WTC11 (cell line): ENCODE data around the gene WWOX. TPM values are rescaled to one million over a fixed set of nuclear protein-coding genes. Genes with fewer than 3 reads are reported as not detected.

Experiments
- ATAC-seq: fragments of 200-7000 bp; cut with Tn5 transposase; 2 replicates; pipeline ENCODE4 v1.10.0; 2021; ENCODE audit warnings: mild to moderate bottlenecking, moderate library complexity
- CTCF ChIA-PET: fragments of 300-600 bp; sonication (Branson Sonifier 250); formaldehyde crosslinking; loops from one replicate; lab custom pipeline; 2021; ENCODE audit warnings: antibody characterized with exemption; lab: Charles Lee
- POLR2A ChIA-PET: fragments of 350-600 bp; sonication (Branson Sonifier 250); formaldehyde crosslinking; loops from one replicate; lab custom pipeline; 2021; ENCODE audit warnings: antibody characterized with exemption; lab: Charles Lee
- DNase-seq: peaks from one replicate; pipeline ENCODE4 v3.0.0; 2021; ENCODE audit warnings: low spot score
- H3K27ac Mint-ChIP-seq: 2 replicates; pipeline ENCODE4 v1.8.0; 2021; ENCODE audit warnings: mixed read lengths
- H3K27me3 Mint-ChIP-seq: 2 replicates; pipeline ENCODE4 v1.8.0; 2021; ENCODE audit warnings: low read depth, mild to moderate bottlenecking, moderate library complexity, mixed read lengths
- H3K36me3 Mint-ChIP-seq: 2 replicates; pipeline ENCODE4 v1.8.0; 2021; ENCODE audit warnings: mixed read lengths
- H3K4me1 Mint-ChIP-seq: 2 replicates; pipeline ENCODE4 v1.8.0; 2022; ENCODE audit warnings: mixed read lengths
- H3K4me3 Mint-ChIP-seq: 2 replicates; pipeline ENCODE4 v1.8.0; 2021; ENCODE audit warnings: mild to moderate bottlenecking, moderate library complexity, mixed read lengths
- H3K9me3 Mint-ChIP-seq: 2 replicates; pipeline ENCODE4 v1.8.0; 2021; ENCODE audit warnings: mixed read lengths
- ELF4 ChIP-seq: sonication (generic); formaldehyde crosslinking; IDR thresholded peaks from 2 replicates; pipeline ENCODE4 v1.8.1; 2022; ENCODE audit warnings: low read depth, mild to moderate bottlenecking, moderate library complexity, missing genetic modification reagents
- ESRRA ChIP-seq: sonication (generic); formaldehyde crosslinking; IDR thresholded peaks from 2 replicates; pipeline ENCODE4 v1.8.1; 2022; ENCODE audit warnings: mild to moderate bottlenecking, missing genetic modification reagents, borderline replicate concordance
- FOXJ3 ChIP-seq: sonication (generic); formaldehyde crosslinking; IDR thresholded peaks from 2 replicates; pipeline ENCODE4 v1.9.0; 2021; ENCODE audit warnings: missing genetic modification reagents, mild to moderate bottlenecking, borderline replicate concordance
- IRF2 ChIP-seq: sonication (generic); formaldehyde crosslinking; IDR thresholded peaks from 2 replicates; pipeline ENCODE4 v1.8.0; 2022; ENCODE audit warnings: low read depth, missing genetic modification reagents, borderline replicate concordance
- MLX ChIP-seq: sonication (generic); formaldehyde crosslinking; IDR thresholded peaks from 2 replicates; pipeline ENCODE4 v1.8.1; 2023; ENCODE audit warnings: mild to moderate bottlenecking, missing genetic modification reagents, moderate library complexity
- PRDM15 ChIP-seq: sonication (generic); formaldehyde crosslinking; IDR thresholded peaks from 2 replicates; pipeline ENCODE4 v1.8.0; 2022; ENCODE audit warnings: missing genetic modification reagents
- RELA ChIP-seq: sonication (generic); formaldehyde crosslinking; IDR thresholded peaks from 2 replicates; pipeline ENCODE4 v1.8.1; 2022; ENCODE audit warnings: missing genetic modification reagents, mild to moderate bottlenecking, borderline replicate concordance
- ZNF281 ChIP-seq: sonication (generic); formaldehyde crosslinking; IDR thresholded peaks from 2 replicates; pipeline ENCODE4 v1.8.0; 2023; ENCODE audit warnings: mild to moderate bottlenecking, missing genetic modification reagents
- ZNF396 ChIP-seq: fragments of 250-450 bp; sonication (Bioruptor Pico); IDR thresholded peaks from 2 replicates; pipeline ENCODE4 v1.8.0; 2021; ENCODE audit warnings: mild to moderate bottlenecking, moderate library complexity, borderline replicate concordance
- ZNF425 ChIP-seq: fragments of 250-450 bp; sonication (Bioruptor Pico); conservative IDR thresholded peaks from 2 replicates; pipeline ENCODE4 v1.9.0; 2021; ENCODE audit warnings: mild to moderate bottlenecking
- ZNF512 ChIP-seq: sonication (generic); formaldehyde crosslinking; IDR thresholded peaks from 2 replicates; pipeline ENCODE4 v1.8.1; 2022; ENCODE audit warnings: missing genetic modification reagents, borderline replicate concordance
- total RNA-seq: library from RNA; stranded (reverse); gene quantifications from 3 replicates; pipeline ENCODE4 v1.2.3, GENCODE V29; 2021
- TF ChIP-seq, protein P1 (sequence below): sonication (generic); formaldehyde crosslinking; IDR thresholded peaks from 2 replicates; pipeline ENCODE4 v1.8.0; 2022; ENCODE audit warnings: mild to moderate bottlenecking, missing genetic modification reagents
- TF ChIP-seq, protein P2 (sequence below): sonication (generic); formaldehyde crosslinking; IDR thresholded peaks from 2 replicates; pipeline ENCODE4 v1.8.1; 2022; ENCODE audit warnings: low read depth, missing genetic modification reagents, borderline replicate concordance
- TF ChIP-seq, protein P3 (sequence below): sonication (generic); formaldehyde crosslinking; IDR thresholded peaks from 2 replicates; pipeline ENCODE4 v1.8.1; 2023; ENCODE audit warnings: mild to moderate bottlenecking, missing genetic modification reagents

WWOX gene
- total RNA-seq, 1 experiment from 2014 or later, result 15.7 TPM

DNA sequence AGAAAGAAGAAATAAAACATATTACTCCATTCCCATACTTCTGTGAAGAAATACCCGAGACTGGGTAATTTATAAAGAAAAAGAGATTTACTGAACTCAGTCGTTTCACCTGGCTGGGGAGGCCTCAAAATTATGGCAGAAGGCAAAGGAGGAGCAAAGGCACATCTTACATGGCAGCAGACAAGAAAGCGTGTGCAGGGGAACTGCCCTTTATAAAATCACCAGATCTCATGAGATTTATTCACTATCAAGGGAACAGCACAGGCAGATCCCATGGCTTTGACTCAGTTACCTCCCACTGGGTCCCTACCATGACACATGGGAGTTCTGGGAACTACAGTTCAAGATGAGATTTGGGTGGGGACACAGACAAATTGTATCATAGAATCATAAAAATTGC is 365.4 kb downstream of the WWOX start:
- POLR2A ChIA-PET, result no interaction called here
- DNase-seq, result no peak
- CTCF ChIA-PET, result no interaction called here
- TF ChIP-seq ZNF396 (CRISPR knock-in tag) (no peak), PRDM15 (CRISPR knock-in tag) (no peak), MLX (no peak), FOXJ3 (no peak), RELA (CRISPR knock-in tag) (no peak), ELF4 (CRISPR knock-in tag) (no peak)
- TF ChIP-seq, protein P1, sequence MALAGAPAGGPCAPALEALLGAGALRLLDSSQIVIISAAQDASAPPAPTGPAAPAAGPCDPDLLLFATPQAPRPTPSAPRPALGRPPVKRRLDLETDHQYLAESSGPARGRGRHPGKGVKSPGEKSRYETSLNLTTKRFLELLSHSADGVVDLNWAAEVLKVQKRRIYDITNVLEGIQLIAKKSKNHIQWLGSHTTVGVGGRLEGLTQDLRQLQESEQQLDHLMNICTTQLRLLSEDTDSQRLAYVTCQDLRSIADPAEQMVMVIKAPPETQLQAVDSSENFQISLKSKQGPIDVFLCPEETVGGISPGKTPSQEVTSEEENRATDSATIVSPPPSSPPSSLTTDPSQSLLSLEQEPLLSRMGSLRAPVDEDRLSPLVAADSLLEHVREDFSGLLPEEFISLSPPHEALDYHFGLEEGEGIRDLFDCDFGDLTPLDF (CRISPR knock-in tag), result no peak
- TF ChIP-seq, protein P2, sequence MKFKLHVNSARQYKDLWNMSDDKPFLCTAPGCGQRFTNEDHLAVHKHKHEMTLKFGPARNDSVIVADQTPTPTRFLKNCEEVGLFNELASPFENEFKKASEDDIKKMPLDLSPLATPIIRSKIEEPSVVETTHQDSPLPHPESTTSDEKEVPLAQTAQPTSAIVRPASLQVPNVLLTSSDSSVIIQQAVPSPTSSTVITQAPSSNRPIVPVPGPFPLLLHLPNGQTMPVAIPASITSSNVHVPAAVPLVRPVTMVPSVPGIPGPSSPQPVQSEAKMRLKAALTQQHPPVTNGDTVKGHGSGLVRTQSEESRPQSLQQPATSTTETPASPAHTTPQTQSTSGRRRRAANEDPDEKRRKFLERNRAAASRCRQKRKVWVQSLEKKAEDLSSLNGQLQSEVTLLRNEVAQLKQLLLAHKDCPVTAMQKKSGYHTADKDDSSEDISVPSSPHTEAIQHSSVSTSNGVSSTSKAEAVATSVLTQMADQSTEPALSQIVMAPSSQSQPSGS (CRISPR knock-in tag), result no peak
- Mint-ChIP-seq H3K27ac (no peak overlapping the region), H3K36me3 (peaks cover 8% of the 10 kb centered on the region), H3K9me3 (peaks cover 19% of the 10 kb centered on the region), H3K27me3 (no peaks in the 10 kb centered on the region), H3K4me1 (peaks cover 12% of the 10 kb centered on the region), H3K4me3 (no peak overlapping the region)
- ATAC-seq, result no peak

- Mint-ChIP-seq H3K27me3 (no peaks in the 10 kb centered on the region), H3K36me3 (peaks cover 8% of the 10 kb centered on the region), H3K9me3 (peaks cover 19% of the 10 kb centered on the region), H3K27ac (no peak overlapping the region), H3K4me1 (peaks cover 7% of the 10 kb centered on the region), H3K4me3 (no peak overlapping the region)
- ChIA-PET CTCF (no interaction called here), POLR2A (no interaction called here)
- TF ChIP-seq ZNF281 (CRISPR knock-in tag), result no peak
- no peak for TF ChIP-seq ZNF512 (CRISPR knock-in tag)
- no peak for TF ChIP-seq ESRRA (CRISPR knock-in tag)
- TF ChIP-seq, protein P2 (CRISPR knock-in tag), result no peak
- no peak for TF ChIP-seq ELF4 (CRISPR knock-in tag)
- TF ChIP-seq IRF2 (CRISPR knock-in tag), result no peak
- TF ChIP-seq, protein P3, sequence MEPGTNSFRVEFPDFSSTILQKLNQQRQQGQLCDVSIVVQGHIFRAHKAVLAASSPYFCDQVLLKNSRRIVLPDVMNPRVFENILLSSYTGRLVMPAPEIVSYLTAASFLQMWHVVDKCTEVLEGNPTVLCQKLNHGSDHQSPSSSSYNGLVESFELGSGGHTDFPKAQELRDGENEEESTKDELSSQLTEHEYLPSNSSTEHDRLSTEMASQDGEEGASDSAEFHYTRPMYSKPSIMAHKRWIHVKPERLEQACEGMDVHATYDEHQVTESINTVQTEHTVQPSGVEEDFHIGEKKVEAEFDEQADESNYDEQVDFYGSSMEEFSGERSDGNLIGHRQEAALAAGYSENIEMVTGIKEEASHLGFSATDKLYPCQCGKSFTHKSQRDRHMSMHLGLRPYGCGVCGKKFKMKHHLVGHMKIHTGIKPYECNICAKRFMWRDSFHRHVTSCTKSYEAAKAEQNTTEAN, result no peak
- no peak for TF ChIP-seq ZNF425 (CRISPR knock-in tag)
- no peak for TF ChIP-seq ZNF396 (CRISPR knock-in tag)
- TF ChIP-seq, protein P1 (CRISPR knock-in tag), result no peak
- ATAC-seq, result no peak
- DNase-seq, result no peak
Observed at GRCh38 chr16:78465730-78466129, 366.3 kb downstream of the WWOX start.
